NCI-H146 treated with DMSO at 0.1 percent for 48 hours (cell line): ENCODE data around the gene ADAMTS2.

Experiments
- DNase-seq: peaks from one replicate; lab custom pipeline; 2025; ENCODE audit not compliant: unreplicated experiment; lab: John Stamatoyannopoulos, UW

ADAMTS2 gene

DNA sequence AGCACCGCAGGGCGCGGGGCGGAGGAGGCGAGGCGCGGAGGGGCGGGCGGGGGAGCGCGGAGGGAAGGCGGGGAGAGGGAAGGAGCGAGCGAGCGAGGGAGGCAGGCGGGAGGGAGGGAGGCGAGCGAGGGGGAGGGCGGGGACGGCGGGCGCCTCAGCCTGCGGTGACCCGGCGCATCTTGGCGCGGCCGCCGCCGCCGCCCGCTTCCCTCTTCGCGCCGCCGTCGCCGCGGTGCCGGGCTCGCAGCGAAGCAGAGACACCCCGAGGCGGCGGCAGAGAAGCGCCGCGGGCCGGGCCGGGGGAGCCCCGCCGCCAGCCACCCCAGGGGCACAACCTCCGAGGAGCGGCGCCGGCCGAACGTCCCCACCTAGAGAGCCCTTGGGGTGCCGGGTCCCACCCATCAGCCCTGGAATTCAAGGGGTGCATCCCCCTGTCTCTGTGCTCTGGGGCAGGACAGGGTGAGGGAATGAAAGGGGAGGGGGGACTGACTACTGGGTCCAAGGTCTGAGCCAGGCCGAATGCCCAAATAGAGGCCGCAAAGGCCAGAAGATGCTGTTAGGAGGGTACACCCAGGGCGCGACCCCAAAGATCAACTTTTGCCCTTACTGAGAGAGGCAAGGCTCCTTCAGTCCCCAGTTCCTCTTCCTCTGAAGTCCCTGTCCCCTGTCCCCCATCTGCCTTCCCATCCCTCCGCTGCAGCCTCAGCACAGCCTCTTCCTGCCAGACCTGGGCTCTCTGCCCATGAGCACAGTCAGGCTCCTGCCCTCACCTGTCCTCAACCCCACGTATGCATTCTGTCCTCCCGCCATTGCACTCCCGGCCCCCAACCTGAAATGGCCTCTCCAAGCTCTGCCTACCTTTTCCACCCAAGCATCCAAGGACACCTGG is at the start of gene ADAMTS2:
ADAMTS2 (minus strand) TSS at position 29 of the 889 bp plus-strand sequence. CDS start 133 bp downstream, outside the sequence.
- DNase-seq = no peak

DNA sequence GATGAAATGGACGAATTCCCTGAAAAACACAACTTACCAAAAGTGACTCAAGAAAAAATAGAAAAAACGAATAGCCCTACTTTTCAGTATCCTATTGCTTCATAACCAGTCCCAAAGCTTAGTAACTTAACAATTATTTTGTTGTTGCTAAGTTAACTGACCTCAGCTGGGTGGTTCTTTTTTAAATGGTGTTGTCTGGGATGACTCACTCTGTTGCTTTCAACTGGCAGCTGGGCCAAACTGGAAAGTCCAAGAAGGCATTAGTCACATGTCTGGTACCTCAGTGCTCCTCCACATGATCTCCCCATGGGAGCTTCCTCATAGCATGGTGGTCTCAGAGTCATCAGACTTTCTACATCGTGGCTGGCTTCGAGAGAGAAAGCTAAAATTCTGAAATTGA is 47.8 kb upstream of the ADAMTS2 start:
- no peak for DNase-seq

DNA sequence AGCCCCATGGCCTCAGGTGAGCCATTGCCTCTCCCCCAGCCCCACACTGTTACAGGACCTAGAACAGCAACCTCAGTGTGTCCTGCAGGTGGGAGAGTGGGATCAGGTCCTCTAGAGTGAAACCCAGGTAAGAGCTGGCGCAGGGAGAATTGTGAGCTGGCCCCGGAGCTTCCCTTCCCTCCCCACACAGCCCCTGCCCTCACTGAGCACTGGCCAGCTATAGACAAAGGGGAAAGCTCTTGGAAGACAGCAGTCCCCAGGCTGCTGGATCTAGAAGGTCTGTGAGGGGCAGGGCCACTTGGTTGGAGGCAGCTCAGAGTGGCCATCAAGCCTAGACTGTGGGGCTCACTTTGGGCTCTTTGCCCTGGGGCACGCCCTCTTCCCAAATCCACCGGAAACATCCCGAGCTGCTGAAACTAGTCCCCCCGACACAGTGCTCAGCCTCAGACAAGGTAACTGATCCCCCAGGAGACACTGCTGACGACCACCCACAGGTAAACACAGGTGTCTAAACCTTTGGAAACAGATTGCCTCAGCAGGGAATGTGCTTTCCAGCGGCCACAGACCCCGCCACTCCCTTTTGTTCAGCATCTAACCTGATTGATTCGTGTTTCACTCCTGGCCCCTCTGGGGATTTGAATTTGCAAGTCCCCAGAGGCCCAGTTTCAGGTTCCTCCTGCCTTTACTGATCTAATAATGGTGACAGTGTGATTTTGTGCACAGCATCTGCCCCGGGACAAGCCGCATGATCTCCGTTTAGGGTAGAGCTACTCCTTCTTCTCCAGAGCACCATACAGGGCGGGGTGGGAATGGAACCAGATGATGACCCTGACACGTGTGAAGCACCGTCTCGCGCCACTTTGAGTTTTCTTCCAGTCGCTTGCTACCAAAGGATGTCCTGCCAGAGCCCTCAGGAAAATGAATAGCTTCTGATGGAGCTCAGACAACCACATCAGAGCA is 42.2 kb upstream of the ADAMTS2 start:
- DNase-seq = no peak

DNA sequence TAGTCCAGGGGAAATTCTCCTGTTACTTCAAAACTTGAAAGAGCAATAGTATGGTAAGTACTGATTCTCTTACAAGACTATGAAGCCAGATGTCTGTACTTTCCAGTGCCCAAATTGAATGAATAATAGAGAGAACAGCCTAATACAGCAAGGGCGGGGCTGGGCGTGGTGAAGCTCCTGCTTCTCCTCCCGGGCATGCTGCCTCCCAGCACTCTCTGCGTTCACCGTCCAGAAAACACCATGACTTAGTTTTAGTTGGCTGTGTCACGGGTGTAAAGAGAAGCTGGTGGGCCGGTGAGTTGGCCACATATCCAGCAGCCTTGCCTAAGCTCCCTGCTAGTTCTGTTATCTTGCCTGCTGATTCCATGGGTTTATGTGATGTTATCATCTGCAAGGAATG is 40.7 kb upstream of the ADAMTS2 start:
- DNase-seq = no peak

DNA sequence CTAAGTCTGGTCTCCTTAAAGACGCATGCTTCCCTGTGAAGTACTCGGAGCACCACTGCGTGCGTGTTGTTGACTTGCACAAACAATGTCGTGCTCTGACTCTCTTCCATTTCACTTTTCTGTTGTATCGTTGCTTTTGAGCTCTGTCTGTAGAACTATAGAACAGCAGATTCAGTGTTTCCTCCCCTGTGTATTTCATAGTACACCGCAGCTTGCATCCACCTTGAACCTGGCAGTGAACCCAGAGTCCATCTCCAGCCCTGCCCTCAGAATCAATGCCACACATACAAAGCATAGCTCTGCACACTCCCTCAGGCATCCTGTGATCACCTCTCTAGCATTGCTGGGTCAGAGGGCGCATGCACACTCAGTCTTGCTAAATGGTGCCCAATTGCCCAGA is 37.2 kb upstream of the ADAMTS2 start:
- DNase-seq = no peak

DNA sequence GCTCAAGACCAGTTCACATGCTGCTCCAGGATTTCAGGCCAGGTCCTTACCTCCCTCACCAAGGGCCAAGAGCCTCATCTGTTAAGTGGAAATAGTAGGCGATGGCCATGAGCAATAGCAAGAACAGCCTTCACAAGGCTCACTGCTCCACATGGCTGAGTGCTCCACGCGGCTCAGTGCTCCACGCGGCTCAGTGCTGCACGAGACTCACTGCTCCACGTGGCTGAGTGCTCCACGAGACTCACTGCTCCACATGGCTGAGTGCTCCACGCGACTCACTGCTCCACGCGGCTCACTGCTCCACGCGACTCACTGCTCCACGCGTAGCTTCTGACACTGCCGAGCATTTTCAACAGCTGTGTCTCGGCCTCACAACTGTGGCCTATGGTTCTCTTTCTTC is 36.4 kb upstream of the ADAMTS2 start:
- no peak for DNase-seq

DNA sequence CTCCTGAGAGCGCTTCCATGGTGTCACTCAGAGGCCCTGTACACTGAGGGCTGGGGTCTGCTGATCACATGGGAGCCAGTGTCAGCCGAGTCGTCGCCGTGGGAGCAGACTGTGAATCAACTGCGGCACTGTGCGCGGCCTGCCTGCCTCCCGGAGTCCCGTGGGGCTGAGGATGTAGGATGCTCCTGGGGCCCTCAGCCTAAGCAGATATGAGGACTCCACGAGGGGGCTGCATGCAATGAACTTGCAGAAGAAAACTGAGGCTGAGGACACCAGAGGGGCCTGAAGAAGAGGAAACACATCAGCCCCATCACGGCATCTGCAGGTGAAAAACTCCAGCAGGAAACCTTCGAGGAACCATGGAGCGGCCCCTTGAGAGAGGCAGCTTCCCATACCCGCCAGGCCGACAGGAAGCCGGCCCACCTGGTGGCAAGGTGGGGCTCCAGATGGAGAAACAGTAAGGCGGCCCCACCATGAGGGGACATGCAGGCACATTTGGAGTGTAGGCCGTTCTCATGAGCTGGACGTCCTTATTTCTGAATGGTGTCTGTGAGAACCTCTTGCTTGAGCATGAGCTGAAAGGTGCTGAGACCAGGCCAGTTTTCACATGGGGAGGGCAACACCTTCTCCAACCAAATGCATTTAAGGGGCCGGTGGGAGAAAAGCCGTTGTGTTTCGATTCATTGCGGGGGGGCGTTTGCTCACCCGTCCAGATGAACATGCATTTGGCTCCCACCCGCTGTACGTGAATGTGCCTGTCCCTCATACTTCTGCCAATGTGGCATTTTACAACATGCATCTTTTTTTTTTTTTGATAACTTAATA is 35.2 kb upstream of the ADAMTS2 start:
- no peak for DNase-seq

DNA sequence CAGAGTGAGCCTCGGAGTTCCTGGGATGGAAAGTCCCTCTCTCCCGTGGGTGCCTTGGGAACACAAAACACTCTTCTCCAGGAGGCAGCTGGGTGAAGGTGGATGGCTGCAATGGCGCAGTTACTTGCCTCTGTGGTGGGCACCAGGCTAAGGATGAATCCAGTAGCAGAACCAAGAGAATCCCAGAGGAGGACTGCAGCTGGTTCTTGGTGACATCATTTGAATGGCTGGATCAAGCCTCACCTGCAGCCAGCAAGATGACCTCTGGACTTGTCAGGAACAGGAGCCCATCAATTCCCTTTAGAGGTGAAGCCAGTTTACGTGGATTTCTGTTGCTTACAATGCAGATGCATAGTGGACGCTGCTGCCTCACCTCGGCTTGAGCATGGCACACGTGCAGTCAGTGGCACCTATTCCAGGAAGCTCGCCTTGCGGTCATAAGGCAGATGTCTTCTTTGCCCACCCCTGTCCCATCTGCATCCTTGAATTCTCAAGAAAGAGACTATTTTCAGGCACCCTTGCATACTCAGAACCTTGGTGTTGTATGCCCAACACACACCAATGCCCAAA is 34.1 kb upstream of the ADAMTS2 start:
- no peak for DNase-seq

DNA sequence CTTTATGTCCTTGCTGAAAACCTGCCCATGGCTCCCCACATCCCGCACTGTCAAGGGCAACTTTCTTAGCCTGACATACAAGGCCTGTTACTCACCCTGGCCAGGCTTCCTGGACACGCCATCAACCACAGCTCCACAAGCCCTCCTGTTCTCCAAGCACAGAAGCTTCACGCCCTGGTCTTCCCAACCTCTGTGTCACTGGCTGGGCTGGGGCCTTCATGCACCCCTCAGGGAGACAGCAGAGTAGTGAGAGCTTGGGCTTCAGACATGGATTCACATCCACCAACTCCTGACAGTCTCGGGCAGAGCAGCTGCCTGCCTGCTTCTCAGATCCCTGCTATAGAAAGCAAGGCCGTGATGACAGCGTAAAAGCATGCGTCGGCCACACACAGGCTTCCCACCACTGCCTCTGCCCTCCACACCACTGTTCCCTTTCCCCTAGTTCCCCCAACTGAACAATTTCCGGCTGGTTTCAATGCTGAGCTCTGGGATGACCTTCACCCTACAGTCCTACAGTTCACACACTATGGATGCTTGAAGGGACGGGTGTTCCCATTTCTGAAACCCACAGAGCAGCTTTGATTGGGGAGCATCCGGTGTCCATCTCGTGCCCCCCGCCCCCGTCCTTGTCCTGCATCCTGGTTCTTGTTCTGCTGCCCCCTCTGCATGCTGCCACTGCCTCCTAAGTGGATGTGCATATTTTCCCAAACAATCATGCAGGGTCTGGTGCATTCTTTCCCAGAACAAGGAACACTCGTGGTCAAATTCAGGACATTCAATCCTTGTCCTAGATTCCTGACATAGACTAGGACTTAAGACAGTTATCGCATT is 33.4 kb upstream of the ADAMTS2 start:
- no peak for DNase-seq

DNA sequence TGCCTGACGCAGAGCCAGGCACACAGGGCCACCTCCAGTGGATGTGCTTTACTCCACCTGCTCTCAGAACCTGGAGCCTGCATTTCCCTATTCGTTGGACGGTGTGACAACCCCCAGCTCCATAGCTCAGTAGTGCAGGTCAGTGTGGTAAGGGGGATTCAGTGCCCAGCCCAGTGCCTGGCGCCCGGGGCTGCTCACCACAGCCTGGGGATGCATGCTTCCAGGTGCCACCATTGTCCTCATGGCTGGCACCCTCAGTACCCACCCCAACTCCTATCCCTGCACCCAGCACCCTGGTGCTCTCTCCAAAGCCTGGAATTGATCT is 32.8 kb upstream of the ADAMTS2 start:
- no peak for DNase-seq

DNA sequence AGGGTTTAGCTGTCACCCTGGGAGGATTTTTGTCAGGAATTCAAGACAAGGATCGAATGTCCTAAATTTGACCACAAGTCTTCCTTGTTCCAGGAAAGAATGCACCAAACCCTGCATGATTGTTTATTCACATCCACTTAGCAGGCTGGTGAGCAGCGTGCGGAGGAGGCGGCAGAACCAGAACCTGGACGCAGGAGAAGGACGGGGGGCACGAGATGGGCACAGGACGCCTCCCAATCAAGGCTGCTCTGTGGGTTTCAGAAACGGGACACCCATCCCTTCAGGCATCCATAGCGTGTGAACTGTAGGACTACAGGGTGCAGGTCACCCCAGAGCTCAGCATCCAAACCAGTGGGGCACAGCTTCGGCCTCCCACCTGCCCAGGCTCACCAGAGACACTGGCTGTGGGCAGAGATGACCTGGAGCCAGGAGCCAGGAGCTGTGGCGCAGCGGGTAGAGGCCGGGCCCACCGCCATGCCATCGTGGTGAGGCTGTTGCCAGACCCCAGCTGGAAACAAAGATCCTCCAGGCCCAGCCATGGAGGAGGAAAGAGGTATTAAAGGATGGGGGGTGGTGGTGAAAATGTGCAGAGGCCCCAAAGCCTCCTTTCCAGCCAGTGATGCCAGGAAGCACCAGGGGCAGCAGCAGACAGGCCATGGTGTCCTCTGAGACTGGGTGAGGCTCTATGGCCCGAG is 32.3 kb upstream of the ADAMTS2 start:
- DNase-seq = no peak

DNA sequence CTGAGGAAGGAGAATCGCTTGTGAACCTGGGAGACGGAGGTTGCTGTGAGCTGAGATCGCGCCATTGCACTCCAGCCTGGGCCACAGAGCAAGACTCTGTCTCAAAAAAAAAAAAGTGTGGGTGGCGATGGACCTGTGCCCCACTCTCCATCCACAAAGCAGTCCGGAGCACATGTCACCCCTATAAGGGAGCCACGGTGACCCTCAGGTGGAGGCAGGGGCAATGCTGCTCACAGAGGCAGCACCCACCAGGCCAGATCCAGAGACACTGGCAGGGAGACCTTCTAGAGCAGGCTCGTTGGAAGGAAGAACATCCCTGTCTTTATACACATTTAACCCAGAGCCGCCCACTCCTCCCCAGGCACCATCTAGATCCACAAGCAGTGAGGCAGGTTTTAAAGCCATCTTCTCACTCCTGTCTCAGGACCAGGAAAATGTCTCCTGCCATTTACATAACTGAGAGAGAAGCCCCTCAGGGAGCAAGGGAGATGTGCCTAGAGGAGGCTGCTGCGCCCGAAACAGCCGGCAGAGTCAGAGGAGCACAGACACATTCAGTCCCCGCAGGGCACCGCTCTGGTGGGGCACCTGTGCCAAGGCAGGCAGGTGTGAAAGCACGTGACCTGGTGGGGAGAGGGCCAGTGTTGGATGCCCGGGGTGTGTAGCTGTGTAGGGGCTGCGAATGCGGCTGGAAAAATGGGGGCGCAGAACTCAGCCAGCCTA is 31.6 kb upstream of the ADAMTS2 start:
- no peak for DNase-seq

DNA sequence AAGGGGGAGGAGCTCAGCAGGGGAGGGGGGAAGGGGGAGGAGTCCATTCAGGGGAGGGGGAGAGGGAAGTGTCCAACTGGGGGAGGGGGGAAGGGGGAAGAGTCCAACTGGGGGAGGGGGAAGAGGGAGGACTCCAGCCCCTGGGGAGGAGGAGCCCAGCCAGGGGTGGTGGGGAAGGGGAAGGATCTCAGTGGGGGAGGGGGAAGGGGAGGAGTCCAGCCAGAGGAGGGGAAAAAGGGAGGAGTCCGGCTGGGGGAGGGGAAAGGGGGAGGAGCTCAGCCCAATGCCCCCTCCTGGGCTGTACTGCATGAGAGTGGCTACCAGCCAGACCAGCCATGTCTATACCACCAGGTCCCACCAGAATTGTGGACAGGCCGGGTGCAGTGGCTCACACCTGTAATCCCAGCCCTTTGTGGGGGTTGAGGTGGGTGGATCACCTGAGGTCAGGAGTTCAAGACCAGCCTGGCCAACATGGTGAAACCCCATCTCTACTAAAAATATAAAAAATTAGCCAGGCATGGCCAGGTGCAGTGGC is 30.6 kb upstream of the ADAMTS2 start:
- no peak for DNase-seq

DNA sequence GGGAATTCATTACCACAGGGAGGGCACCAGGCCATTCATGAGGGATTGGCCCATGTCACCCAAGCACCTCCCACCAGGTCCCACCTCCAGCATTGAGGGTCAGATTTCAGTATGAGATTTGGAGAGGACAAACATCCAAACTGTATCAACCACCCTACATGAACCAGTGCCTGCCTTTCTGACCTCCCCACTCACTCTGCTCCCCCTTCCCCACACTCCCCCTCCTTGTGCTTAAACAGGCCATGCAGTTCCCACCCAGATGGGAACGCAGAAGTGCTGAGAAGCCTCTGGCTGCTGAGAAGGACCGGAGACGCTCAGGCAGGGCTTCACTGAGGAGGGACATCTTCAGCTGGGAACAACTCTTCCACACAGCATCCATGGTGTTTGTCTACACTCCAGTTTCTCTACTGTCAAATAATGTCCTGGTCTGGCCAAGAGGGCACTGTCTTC is 30.0 kb upstream of the ADAMTS2 start:
- DNase-seq = no peak

DNA sequence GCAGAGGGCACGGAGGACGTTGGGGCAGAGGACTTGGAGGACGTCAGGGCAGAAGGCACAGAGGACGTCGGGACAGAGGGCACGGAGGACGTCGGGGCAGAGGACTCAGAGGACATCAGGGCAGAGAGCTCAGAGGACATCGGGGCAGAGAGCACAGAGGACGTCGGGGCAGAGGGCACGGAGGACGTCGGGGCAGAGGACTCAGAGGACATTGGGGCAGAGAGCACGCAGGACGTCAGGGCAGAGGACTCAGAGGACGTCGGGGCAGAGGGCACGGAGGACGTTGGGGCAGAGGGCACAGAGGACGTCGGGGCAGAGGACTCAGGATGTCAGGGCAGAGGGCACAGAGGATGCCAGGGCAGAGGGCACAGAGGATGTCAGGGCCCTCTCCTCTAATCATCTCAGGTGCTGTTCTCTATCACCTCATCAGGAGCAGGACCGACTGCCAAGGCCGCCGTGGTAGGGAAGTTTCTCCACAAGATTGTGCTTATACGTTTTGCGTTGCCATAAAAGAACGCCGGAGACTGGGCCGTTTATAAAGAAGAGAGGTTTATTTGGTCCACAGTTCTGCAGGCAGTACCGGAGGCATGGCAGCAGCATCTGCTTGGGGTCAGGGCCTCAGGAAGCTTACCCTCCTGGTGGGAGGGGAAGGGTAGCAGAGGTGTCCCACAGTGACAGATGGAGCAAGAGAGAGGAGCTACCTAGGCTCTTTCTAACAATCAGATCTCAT is 29.4 kb upstream of the ADAMTS2 start:
- no peak for DNase-seq

DNA sequence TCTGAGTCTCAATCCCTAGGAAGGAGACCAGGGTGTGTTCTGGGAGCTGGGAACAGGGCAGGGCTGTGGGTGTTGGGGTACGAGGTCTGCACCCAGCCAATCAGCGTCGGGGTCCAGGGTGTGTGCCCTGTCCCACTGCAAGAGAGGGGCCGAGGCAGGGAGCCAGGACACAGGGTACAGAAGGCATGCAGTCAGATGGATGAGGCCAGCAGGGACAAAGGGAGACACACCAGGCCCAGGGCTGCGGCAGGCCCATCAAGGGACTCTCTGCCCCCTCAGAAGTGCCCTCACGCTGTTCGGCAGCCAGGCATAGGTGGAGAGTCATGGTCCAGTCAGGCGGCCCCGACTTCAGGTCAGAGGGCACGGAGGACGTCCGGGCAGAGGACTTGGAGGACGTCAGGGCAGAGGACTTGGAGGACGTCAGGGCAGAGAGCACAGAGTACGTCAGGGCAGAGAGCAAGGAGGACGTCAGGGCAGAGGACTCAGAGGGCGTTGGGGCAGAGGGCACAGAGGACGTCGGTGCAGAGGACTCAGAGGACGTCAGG is 28.8 kb upstream of the ADAMTS2 start:
- DNase-seq = no peak
